Glutamatergic neuron (in vitro differentiated cells): ENCODE measurements around the gene RBM33. TPM values are rescaled to one million over a fixed set of nuclear protein-coding genes. Genes with fewer than 3 reads are reported as not detected.

Experiments used
- DNase-seq: peaks from one replicate; pipeline ENCODE4 v3.0.0; 2022
- H3K27ac Mint-ChIP-seq: one replicate; pipeline ENCODE4 v1.8.0; 2020; ENCODE audit warnings: mild to moderate bottlenecking, mixed read lengths, inconsistent platforms; ENCODE audit not compliant: unreplicated experiment
- H3K27me3 Mint-ChIP-seq: one replicate; pipeline ENCODE4 v1.8.0; 2020; ENCODE audit warnings: mild to moderate bottlenecking, moderate library complexity, mixed read lengths, inconsistent platforms; ENCODE audit not compliant: unreplicated experiment
- H3K36me3 Mint-ChIP-seq: one replicate; pipeline ENCODE4 v1.8.0; 2020; ENCODE audit warnings: mild to moderate bottlenecking, mixed read lengths, inconsistent platforms; ENCODE audit not compliant: unreplicated experiment
- H3K4me1 Mint-ChIP-seq: one replicate; pipeline ENCODE4 v1.8.0; 2020; ENCODE audit warnings: mild to moderate bottlenecking, low read depth, mixed read lengths, inconsistent platforms; ENCODE audit not compliant: unreplicated experiment
- H3K4me3 Mint-ChIP-seq: one replicate; pipeline ENCODE4 v1.8.0; 2020; ENCODE audit warnings: mild to moderate bottlenecking, mixed read lengths, inconsistent platforms; ENCODE audit not compliant: unreplicated experiment
- H3K9me3 Mint-ChIP-seq: one replicate; pipeline ENCODE4 v1.8.0; 2020; ENCODE audit warnings: mild to moderate bottlenecking, moderate library complexity, mixed read lengths, inconsistent platforms; ENCODE audit not compliant: unreplicated experiment
- total RNA-seq: library from RNA; stranded (reverse); fragmentation: NEBNext Ultra II Directional; extraction: Animal tissue kit (Norgen Biotek cat#: 25700); gene quantifications from one replicate; pipeline ENCODE4 v1.2.1, GENCODE V29; 2021; ENCODE audit not compliant: unreplicated experiment
- TF ChIP-seq, protein P1 (sequence below): fragments of 200-600 bp; sonication (generic); IDR thresholded peaks from one replicate; pipeline ENCODE4 v1.5.0; 2021; ENCODE audit not compliant: partially characterized antibody, unreplicated experiment

RBM33 gene
- total RNA-seq, 1 donor from 2014 or later, result 67.5 TPM

DNA sequence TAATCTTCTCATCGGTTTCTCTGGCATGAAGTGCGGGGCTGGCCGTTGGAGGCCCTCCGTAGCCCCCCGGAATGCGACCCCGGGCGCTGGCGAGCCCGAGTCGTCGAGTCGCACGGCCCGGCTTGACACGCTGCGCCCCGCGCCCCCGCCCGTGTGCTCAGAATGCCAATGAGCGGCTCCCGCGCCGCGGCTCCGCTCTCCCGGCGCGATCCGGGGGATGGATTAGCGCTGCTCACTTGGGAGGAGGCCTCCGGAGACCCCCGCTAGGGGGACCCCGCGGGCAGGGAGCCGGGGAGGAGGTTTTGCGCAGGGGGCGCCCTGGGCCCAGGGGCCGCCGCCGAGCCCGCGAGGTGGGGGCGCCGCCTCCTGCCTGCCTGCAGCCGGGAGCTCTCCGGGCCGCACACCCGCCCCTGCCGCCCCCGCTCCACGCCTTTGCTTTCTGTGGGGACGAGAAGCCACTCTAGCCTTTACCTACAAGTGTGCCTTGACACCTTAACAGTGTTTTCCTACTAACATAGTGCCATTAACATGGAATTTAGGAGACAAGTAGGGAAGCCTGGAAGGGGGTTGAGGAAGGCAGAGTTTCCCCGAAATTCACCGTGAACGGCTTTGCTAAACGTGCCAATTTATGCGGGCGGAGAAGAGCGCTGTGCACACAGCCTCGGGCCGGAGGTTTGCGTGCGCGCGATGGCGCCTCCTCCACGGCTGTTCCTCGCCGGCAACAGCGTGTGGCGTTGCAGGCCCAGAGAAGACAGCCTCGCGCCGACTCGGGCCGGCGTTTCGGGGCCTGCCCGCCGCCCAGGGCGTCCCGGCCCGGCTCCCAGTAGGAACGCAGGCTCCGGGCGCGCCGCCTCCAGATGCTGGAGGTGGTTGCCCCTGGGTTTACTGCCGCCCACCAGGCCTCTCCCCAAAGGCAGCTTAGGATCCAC, 160.7 kb downstream of the RBM33 start:
- Mint-ChIP-seq H3K27ac (no peak overlapping the region), H3K4me3 (peak overlapping the region; percentile 77), H3K4me1 (no peaks in the 10 kb centered on the region), H3K27me3 (peaks cover 16% of the 10 kb centered on the region), H3K9me3 (no peaks in the 10 kb centered on the region), H3K36me3 (no peaks in the 10 kb centered on the region)
- DNase-seq, result peak; percentile 88
- TF ChIP-seq, protein P1, sequence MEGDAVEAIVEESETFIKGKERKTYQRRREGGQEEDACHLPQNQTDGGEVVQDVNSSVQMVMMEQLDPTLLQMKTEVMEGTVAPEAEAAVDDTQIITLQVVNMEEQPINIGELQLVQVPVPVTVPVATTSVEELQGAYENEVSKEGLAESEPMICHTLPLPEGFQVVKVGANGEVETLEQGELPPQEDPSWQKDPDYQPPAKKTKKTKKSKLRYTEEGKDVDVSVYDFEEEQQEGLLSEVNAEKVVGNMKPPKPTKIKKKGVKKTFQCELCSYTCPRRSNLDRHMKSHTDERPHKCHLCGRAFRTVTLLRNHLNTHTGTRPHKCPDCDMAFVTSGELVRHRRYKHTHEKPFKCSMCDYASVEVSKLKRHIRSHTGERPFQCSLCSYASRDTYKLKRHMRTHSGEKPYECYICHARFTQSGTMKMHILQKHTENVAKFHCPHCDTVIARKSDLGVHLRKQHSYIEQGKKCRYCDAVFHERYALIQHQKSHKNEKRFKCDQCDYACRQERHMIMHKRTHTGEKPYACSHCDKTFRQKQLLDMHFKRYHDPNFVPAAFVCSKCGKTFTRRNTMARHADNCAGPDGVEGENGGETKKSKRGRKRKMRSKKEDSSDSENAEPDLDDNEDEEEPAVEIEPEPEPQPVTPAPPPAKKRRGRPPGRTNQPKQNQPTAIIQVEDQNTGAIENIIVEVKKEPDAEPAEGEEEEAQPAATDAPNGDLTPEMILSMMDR, result peak; percentile 82

DNA sequence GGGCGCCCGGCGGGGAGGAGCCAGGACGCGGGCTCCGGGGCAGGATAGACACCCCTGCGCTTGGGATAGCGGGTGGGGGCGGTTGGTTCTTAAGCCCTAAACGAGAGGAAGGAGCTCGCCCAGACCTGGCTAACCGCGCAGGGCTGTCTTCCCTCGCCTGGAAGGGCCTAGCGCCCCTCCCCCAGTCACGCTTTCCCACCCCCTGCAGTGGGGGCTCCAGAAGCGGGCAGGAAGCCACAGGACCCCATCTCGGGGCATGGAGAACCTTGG, 161.3 kb downstream of the RBM33 start:
- Mint-ChIP-seq H3K4me3 (no peak overlapping the region), H3K4me1 (no peaks in the 10 kb centered on the region), H3K27ac (no peak overlapping the region), H3K36me3 (no peaks in the 10 kb centered on the region), H3K27me3 (peaks cover 19% of the 10 kb centered on the region), H3K9me3 (peaks cover 2% of the 10 kb centered on the region)
- no peak for DNase-seq
- TF ChIP-seq, protein P1, result no peak

DNA sequence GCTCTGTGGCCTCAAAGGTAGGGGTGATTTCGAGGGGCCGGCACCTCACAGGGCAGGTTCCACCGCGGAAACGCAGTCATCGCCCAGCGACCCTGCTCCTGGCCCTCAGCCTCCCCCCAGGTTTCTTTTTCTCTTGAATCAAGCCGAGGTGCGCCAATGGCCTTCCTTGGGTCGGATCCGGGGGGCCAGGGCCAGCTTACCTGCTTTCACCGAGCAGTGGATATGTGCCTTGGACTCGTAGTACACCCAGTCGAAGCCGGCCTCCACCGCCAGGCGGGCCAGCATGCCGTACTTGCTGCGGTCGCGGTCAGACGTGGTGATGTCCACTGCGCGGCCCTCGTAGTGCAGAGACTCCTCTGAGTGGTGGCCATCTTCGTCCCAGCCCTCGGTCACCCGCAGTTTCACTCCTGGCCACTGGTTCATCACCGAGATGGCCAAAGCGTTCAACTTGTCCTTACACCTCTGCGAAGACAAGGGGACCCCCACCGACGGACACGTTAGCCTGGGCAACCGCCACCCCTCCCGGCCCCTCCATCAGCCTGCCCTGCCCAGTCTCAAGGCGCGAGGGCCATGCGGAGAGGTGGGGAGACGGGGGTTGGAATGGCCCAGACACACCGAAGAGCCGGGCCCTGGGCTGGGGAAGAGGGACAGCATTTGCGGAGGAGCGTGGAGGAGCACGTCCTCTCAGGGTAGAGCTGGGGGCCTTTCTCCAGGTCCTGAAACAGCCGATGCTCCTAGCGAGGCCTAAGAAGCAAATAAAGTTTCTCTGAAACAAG, 161.8 kb downstream of the RBM33 start:
- no peak overlapping the region for H3K27ac Mint-ChIP-seq
- DNase-seq, result peak; percentile 54
- TF ChIP-seq, protein P1, result peak; percentile 29
- H3K27me3 Mint-ChIP-seq, result peaks cover 20% of the 10 kb centered on the region
- no peaks in the 10 kb centered on the region for H3K36me3 Mint-ChIP-seq
- peaks cover 2% of the 10 kb centered on the region for H3K9me3 Mint-ChIP-seq
- no peaks in the 10 kb centered on the region for H3K4me1 Mint-ChIP-seq
- H3K4me3 Mint-ChIP-seq, result peak overlapping the region; percentile 52

DNA sequence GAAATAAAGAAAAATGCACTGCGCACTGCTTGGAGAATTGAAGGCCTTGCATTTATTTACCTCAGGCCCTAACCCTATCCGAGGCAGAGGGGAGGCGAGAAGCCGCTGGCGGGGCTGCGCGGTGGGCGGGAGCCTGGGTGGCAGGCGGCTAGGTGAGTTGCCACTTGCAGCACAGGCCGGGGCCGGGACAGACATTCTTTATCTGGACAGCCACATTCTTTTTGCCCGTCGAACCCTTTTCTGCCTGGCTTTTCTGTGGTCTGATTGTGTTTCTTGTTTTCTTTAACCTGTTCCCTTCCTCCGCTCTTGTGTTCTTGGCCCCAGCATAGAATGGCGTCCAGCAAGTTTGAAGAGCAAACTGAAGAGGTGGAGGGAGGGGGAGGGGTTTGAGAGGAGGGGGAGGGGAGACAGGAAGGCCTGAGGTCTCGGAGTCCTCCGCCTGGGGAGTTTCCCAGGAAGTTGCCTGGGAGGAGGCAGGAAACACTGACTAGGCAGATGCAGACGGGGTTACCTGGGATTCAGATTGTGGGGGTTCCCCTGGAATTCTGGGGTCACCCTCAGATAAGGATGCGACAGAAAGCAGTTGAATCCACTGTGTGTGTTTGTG, 162.7 kb downstream of the RBM33 start:
- H3K4me1 Mint-ChIP-seq, result peaks cover 6% of the 10 kb centered on the region
- H3K27ac Mint-ChIP-seq, result no peak overlapping the region
- TF ChIP-seq, protein P1, result no peak
- H3K27me3 Mint-ChIP-seq, result peaks cover 28% of the 10 kb centered on the region
- H3K36me3 Mint-ChIP-seq, result no peaks in the 10 kb centered on the region
- DNase-seq, result no peak
- H3K4me3 Mint-ChIP-seq, result peak overlapping the region; percentile 80
- peaks cover 2% of the 10 kb centered on the region for H3K9me3 Mint-ChIP-seq
